Endothelial cell (in vitro differentiated cells): ENCODE results near the gene ARPC5. TPM values are rescaled to one million over a fixed set of nuclear protein-coding genes. Genes with fewer than 3 reads are reported as not detected.
A peak's percentile ranks its signal among the peaks of the same experiment; 100 is the strongest.

ENCODE experiments used
- DNase-seq: peaks from one replicate; pipeline ENCODE4 v3.0.0; 2021; ENCODE audit warnings: low spot score
- H3K27ac Mint-ChIP-seq: one replicate; pipeline ENCODE4 v1.8.0; 2021; ENCODE audit warnings: mixed read lengths, inconsistent platforms; ENCODE audit not compliant: unreplicated experiment
- H3K27me3 Mint-ChIP-seq: one replicate; pipeline ENCODE4 v1.8.0; 2021; ENCODE audit warnings: mild to moderate bottlenecking, moderate library complexity, mixed read lengths, inconsistent platforms; ENCODE audit not compliant: unreplicated experiment
- H3K36me3 Mint-ChIP-seq: one replicate; pipeline ENCODE4 v1.8.0; 2021; ENCODE audit warnings: mild to moderate bottlenecking, low read depth, mixed read lengths, inconsistent platforms; ENCODE audit not compliant: unreplicated experiment
- H3K4me1 Mint-ChIP-seq: one replicate; pipeline ENCODE4 v1.8.0; 2021; ENCODE audit warnings: mild to moderate bottlenecking, mixed read lengths, inconsistent platforms; ENCODE audit not compliant: unreplicated experiment
- H3K4me3 Mint-ChIP-seq: one replicate; pipeline ENCODE4 v1.8.0; 2021; ENCODE audit warnings: mild to moderate bottlenecking, mixed read lengths, inconsistent platforms; ENCODE audit not compliant: unreplicated experiment
- H3K9me3 Mint-ChIP-seq: one replicate; pipeline ENCODE4 v1.8.0; 2021; ENCODE audit warnings: mixed read lengths, inconsistent platforms; ENCODE audit not compliant: unreplicated experiment
- CTCF ChIP-seq: fragments of 200-600 bp; sonication (generic); IDR thresholded peaks from one replicate; pipeline ENCODE4 v1.5.0; 2021; ENCODE audit warnings: antibody characterized with exemption; ENCODE audit not compliant: unreplicated experiment
- total RNA-seq: library from RNA; stranded (reverse); fragmentation: NEBNext Ultra II Directional; extraction: Animal tissue kit (Norgen Biotek cat#: 25700); gene quantifications from one replicate; pipeline ENCODE4 v1.2.1, GENCODE V29; 2021; ENCODE audit not compliant: unreplicated experiment

Gene ARPC5
- total RNA-seq, 1 donor from 2014 or later: 142 TPM

GRCh38 chr1:183653876-183654451 is 18.4 kb upstream of the ARPC5 start:
- H3K9me3 Mint-ChIP-seq: no peaks in the 10 kb centered on the region
- H3K36me3 Mint-ChIP-seq: no peaks in the 10 kb centered on the region
- no peaks in the 10 kb centered on the region for H3K27me3 Mint-ChIP-seq
- H3K27ac Mint-ChIP-seq: peak overlapping the region; percentile 39
- no peak for TF ChIP-seq CTCF
- H3K4me3 Mint-ChIP-seq: no peak overlapping the region
- DNase-seq: no peak
- H3K4me1 Mint-ChIP-seq: peaks cover 32% of the 10 kb centered on the region

- H3K4me1 Mint-ChIP-seq: peaks cover 32% of the 10 kb centered on the region
- no peak for TF ChIP-seq CTCF
Measured at GRCh38 chr1:183653462-183653794, 17.8 kb upstream of the ARPC5 start.

GRCh38 chr1:183652547-183653461 is 17.2 kb upstream of the ARPC5 start, which contains the start of gene APOBEC4:
Gene APOBEC4 (minus strand): TSS chr1:183653316. CDS start chr1:183648781, 4,535 bp downstream.
- H3K36me3 Mint-ChIP-seq: no peaks in the 10 kb centered on the region
- no peaks in the 10 kb centered on the region for H3K9me3 Mint-ChIP-seq
- H3K27me3 Mint-ChIP-seq: no peaks in the 10 kb centered on the region
- TF ChIP-seq CTCF: no peak
- peak within 1 kb of the TSS; percentile 90 for H3K27ac Mint-ChIP-seq
- no peak for DNase-seq
- no peak within 1 kb of the TSS for H3K4me3 Mint-ChIP-seq
- H3K4me1 Mint-ChIP-seq: peaks cover 32% of the 10 kb centered on the region

More at GRCh38 chr1:183653462-183653794, 17.8 kb upstream of the ARPC5 start:
- no peaks in the 10 kb centered on the region for H3K27me3 Mint-ChIP-seq
- DNase-seq: no peak
- no peak overlapping the region for H3K4me3 Mint-ChIP-seq
- H3K9me3 Mint-ChIP-seq: no peaks in the 10 kb centered on the region
- H3K36me3 Mint-ChIP-seq: no peaks in the 10 kb centered on the region
- H3K27ac Mint-ChIP-seq: peak overlapping the region; percentile 39

GRCh38 chr1:183652107-183652506 is 16.5 kb upstream of the ARPC5 start:
- no peaks in the 10 kb centered on the region for H3K9me3 Mint-ChIP-seq
- DNase-seq: no peak
- TF ChIP-seq CTCF: no peak
- H3K27ac Mint-ChIP-seq: peak overlapping the region; percentile 90
- no peaks in the 10 kb centered on the region for H3K27me3 Mint-ChIP-seq
- no peaks in the 10 kb centered on the region for H3K36me3 Mint-ChIP-seq
- peaks cover 32% of the 10 kb centered on the region for H3K4me1 Mint-ChIP-seq
- no peak overlapping the region for H3K4me3 Mint-ChIP-seq

- Mint-ChIP-seq H3K4me1 (peaks cover 34% of the 10 kb centered on the region), H3K4me3 (no peak overlapping the region), H3K27me3 (no peaks in the 10 kb centered on the region), H3K36me3 (no peaks in the 10 kb centered on the region), H3K27ac (peak overlapping the region; percentile 53), H3K9me3 (no peaks in the 10 kb centered on the region)
- no peak for TF ChIP-seq CTCF
- DNase-seq: no peak
Measured at GRCh38 chr1:183651612-183652011, 16.0 kb upstream of the ARPC5 start.
